ENCODE measurements around the gene S100PBP. TPM values are rescaled to one million over a fixed set of nuclear protein-coding genes. Genes with fewer than 3 reads are reported as not detected.
A peak's percentile ranks its signal among the peaks of the same experiment; 100 is the strongest.

S100PBP gene
- total and polyA plus RNA-seq, 10 of the 15 experiments (the other 5 are each of a cell fraction or from before 2014, with no cell fraction given), result 17.0 to 98.3 (median 40.6) TPM

- Histone ChIP-seq H3K27ac (ENCODE audit: control insufficient read depth, insufficient read depth) (no peak overlapping the region), H3K4me1 (ENCODE audit: control insufficient read depth, insufficient read depth, low read length) (peaks cover 10% of the 10 kb centered on the region), H3K4me2 (ENCODE audit: control insufficient read depth, insufficient read depth) (0 out of 2 replicates have a peak overlapping the region, but pooled peaks have one; percentile 48), H3K4me3 (no peak overlapping the region), H3K27me3 (replicated peaks in 1 of 2; ENCODE audit: control insufficient read depth in 2 of 2, insufficient read depth in 2 of 2, low read length in 1 of 2) (peaks cover 5% of the 10 kb centered on the region in 2 experiments; a peak in 2 of 4 replicates), H3K79me2 (ENCODE audit: control insufficient read depth, insufficient read depth, low read length) (no peaks in the 10 kb centered on the region), H2AFZ (ENCODE audit: control insufficient read depth, low read depth, low read length) (peak overlapping the region; percentile 47; the same call in 1 of the 2 replicates), H3K9me3 (replicated peaks; ENCODE audit: control insufficient read depth, insufficient read depth, low read length) (no peaks in the 10 kb centered on the region), H3K36me3 (ENCODE audit: control insufficient read depth in 2 of 2, insufficient read depth in 2 of 2, low read length in 1 of 2) (no peaks in the 10 kb centered on the region), H4K20me1 (ENCODE audit: control insufficient read depth, insufficient read depth) (no peaks in the 10 kb centered on the region), H3K9ac (ENCODE audit: control insufficient read depth, insufficient read depth, low read length) (no peak overlapping the region)
- ChIA-PET SMC1A (ENCODE audit: uncharacterized antibody, unreplicated experiment) (interaction anchor here (0.6 to 3.5 kb wide), 16 partner anchors 9 to 356 kb away, joined by 3 to 16 read pairs (median 4); no protein-coding TSS in a partner anchor), RAD21 (ENCODE audit: unreplicated experiment) (interaction anchor here (0.6 to 3.1 kb wide), 11 partner anchors 16 to 356 kb away, joined by 3 to 17 read pairs (median 3); partner anchors contain the start of gene AZIN2), POLR2A (interaction anchor here (0.6 to 0.9 kb wide), 5 partner anchors 14 to 578 kb away, joined by 3 read pairs; no protein-coding TSS in a partner anchor), CTCF (interaction anchor here (0.6 to 3.5 kb wide), 38 partner anchors 11 to 358 kb away, joined by 3 to 57 read pairs (median 5); partner anchors contain the start of genes AZIN2 and TRIM62)
- BruUV-seq (replicated peaks), result no TSS peak
- intact Hi-C loops (cut with micrococcal nuclease; ENCODE audit: unreplicated experiment), result loop anchor here (1.0 to 10.0 kb wide), 2 partner anchors 210 to 352 kb away; no protein-coding TSS in a partner anchor
- in situ Hi-C loops (cut with MboI), result no loop called here
- DNase-seq (ENCODE audit: low read depth, low spot score) (no peak), ATAC-seq (peak; percentile 90), FAIRE-seq (peak; percentile 59)
- WGBS (ENCODE audit: insufficient coverage, insufficient replicate concordance, low lambda C conversion rate, missing lambda C conversion rate), result 20% methylated on average over 16 of the region's 16 CpGs
- peak; percentile 51; the same call in 1 of the 2 replicates for TF ChIP-seq RAD21 (IDR thresholded peaks at IDR 0.05; ENCODE audit: insufficient read depth, low read depth, low read length)
- no peak for TF ChIP-seq SREBF1 (IDR thresholded peaks at IDR 0.05; ENCODE audit: low read length)
- TF ChIP-seq SMARCA5 (IDR thresholded peaks at IDR 0.05), result peak; percentile 45; the same call in 1 of the 2 replicates
- TF ChIP-seq CTCF (IDR thresholded peaks at IDR 0.05 in 2 of 3, conservative IDR thresholded peaks at IDR 0.05 in 1 of 3; ENCODE audit: control insufficient read depth in 2 of 3, extremely low read depth in 1 of 3, insufficient read depth in 1 of 3, low read depth in 3 of 3, low read length in 3 of 3), result peak; percentile 79 to 98 (median 95)
- peak; percentile 86 for TF ChIP-seq SMC3 (IDR thresholded peaks at IDR 0.05; ENCODE audit: borderline replicate concordance, low read length)
- TF ChIP-seq LARP7 (IDR thresholded peaks at IDR 0.05), result 0 out of 2 replicates have a peak, but pooled peaks have one; percentile 15
- no peak for TF ChIP-seq CREB1 (IDR thresholded peaks at IDR 0.05; ENCODE audit: low read depth)
- TF ChIP-seq RUNX3 (IDR thresholded peaks at IDR 0.05; ENCODE audit: low read length), result peak; percentile 26; the same call in 1 of the 2 replicates
Observed at GRCh38 chr1:32876341-32877210, 59.1 kb downstream of the S100PBP start.

All from GM12878 (cell line).